ENCODE data around the gene NPTXR. TPM values are rescaled to one million over a fixed set of nuclear protein-coding genes. Genes with fewer than 3 reads are reported as not detected.

Gene NPTXR
- total RNA-seq: 1.4 and 1.7 TPM in 2 replicates

DNA sequence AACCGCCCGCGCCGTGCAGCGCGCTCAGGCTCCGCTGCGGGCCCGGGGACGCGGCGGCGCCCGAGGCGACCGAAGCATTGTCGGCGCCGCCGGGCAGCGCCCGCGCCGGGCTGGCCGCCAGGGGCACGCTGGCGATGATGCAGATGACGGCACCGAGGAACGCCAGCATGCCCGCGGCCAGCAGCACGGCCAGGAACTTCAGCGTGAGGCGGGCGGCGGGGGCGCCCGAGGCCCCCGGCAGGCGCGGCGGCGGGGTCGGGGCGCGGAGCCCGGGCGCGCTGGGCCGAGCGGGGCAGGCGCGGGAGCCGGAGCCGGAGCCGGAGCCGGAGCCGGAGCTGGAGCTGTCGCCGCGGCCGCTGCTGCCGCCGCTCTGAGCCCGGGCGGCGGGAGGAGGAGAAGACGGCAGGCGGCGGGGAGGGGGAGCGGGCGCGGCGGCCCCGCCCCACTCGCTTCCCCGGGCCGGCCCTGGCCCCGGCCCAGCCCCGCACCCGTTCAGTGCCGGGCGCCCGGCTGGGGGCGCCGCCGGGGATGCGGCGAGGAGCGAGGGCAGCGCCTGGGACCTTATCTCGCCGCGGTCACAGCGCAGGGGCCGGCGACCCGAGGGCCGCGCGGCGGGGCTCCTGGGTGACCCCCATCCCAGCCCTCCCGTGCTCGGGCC, at the start of gene NPTXR:
Gene NPTXR (minus strand): TSS at position 372 of the 658 bp plus-strand sequence.
- Mint-ChIP-seq H3K9me3 (no peaks in the 10 kb centered on the region), H3K27me3 (ENCODE audit: low read depth) (peaks cover 53% of the 10 kb centered on the region), H3K27ac (no peak within 1 kb of the TSS), H3K36me3 (ENCODE audit: low read depth) (no peaks in the 10 kb centered on the region), H3K4me3 (ENCODE audit: low read depth) (peak within 1 kb of the TSS; percentile 77), H3K4me1 (ENCODE audit: low read depth) (peaks cover 7% of the 10 kb centered on the region)
- DNase-seq (ENCODE audit: low spot score): no peak
- intact Hi-C loops (cut with micrococcal nuclease): loop anchor here (5.0 kb wide), 1 partner anchor 76 kb away; no protein-coding TSS in a partner anchor

DNA sequence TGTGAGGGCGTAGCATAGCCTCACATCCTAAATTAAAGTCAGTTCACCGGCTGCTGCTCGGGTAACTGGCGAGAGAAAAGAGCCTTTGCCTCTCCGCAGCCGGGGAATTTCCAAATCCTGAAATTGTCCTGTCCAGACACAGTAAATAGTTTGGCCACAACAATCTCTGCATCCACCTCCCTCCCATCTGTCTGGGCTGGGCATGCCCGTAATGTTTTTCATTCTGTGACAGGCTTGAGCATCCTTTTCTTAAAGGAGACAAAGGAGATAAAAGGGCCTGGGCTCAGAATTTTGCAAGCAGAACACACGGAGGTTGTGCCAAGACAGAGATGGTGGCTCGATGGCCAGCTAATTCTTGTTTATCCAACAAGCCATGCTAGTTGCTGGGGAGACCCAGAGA, 47.4 kb upstream of the NPTXR start:
- no peak for DNase-seq (ENCODE audit: low spot score)
- no peak overlapping the region for H3K27ac Mint-ChIP-seq
- H3K4me3 Mint-ChIP-seq (ENCODE audit: low read depth): no peak overlapping the region
- no peaks in the 10 kb centered on the region for H3K36me3 Mint-ChIP-seq (ENCODE audit: low read depth)
- H3K27me3 Mint-ChIP-seq (ENCODE audit: low read depth): peaks cover 33% of the 10 kb centered on the region
- peaks cover 6% of the 10 kb centered on the region for H3K4me1 Mint-ChIP-seq (ENCODE audit: low read depth)
- intact Hi-C loops (cut with micrococcal nuclease): no loop called here
- no peaks in the 10 kb centered on the region for H3K9me3 Mint-ChIP-seq

DNA sequence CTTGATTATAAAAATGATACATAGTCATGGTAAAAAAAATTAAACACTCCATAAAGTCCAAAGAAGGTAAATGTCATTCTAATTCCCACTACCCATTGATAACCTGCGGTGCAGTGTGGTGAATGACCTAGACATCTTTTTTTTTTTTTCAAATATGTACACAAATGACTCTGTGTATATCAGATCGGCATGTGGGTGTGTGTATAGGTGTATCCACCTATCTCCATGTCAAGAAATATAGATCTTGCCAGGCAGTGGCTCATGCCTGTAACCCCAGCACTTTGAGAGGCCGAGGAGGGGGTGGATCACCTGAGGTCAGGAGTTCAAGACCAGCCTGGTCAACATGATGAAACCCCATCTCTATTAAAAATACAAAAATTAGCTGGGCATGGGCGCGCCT, 46.5 kb upstream of the NPTXR start:
- DNase-seq (ENCODE audit: low spot score): no peak

DNA sequence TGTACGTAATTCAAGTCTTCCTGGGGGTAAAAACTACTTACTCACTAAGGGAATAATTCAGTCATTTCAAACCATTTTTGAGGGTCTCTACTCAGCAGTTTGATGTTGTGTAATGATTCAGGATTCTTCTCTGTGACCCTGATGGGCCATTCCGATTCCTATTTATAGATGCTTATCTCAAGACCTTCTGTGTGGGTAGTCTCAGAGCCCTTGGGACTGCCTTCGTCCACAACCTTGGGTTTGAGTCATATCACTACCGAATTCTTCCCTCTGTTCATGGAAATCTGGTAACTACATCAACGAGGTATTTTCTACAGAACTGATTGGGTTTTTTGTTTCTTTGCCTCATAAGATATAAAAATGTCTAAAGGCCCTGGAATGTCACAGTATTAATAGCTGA, 42.5 kb upstream of the NPTXR start:
- H3K4me3 Mint-ChIP-seq (ENCODE audit: low read depth): no peak overlapping the region
- no peaks in the 10 kb centered on the region for H3K9me3 Mint-ChIP-seq
- peaks cover 17% of the 10 kb centered on the region for H3K4me1 Mint-ChIP-seq (ENCODE audit: low read depth)
- H3K27ac Mint-ChIP-seq: no peak overlapping the region
- intact Hi-C loops (cut with micrococcal nuclease): no loop called here
- H3K36me3 Mint-ChIP-seq (ENCODE audit: low read depth): no peaks in the 10 kb centered on the region
- no peak for DNase-seq (ENCODE audit: low spot score)
- peaks cover 17% of the 10 kb centered on the region for H3K27me3 Mint-ChIP-seq (ENCODE audit: low read depth)

More for the DNA sequence above, 46.5 kb upstream of the NPTXR start:
- no peaks in the 10 kb centered on the region for H3K9me3 Mint-ChIP-seq
- peaks cover 7% of the 10 kb centered on the region for H3K4me1 Mint-ChIP-seq (ENCODE audit: low read depth)
- no peak overlapping the region for H3K4me3 Mint-ChIP-seq (ENCODE audit: low read depth)
- H3K36me3 Mint-ChIP-seq (ENCODE audit: low read depth): no peaks in the 10 kb centered on the region
- intact Hi-C loops (cut with micrococcal nuclease): no loop called here
- H3K27me3 Mint-ChIP-seq (ENCODE audit: low read depth): peaks cover 29% of the 10 kb centered on the region
- no peak overlapping the region for H3K27ac Mint-ChIP-seq

GRCh38 chr22:38882972-38883622, 39.3 kb upstream of the NPTXR start:
- DNase-seq (ENCODE audit: low spot score): no peak
- no peaks in the 10 kb centered on the region for H3K9me3 Mint-ChIP-seq
- intact Hi-C loops (cut with micrococcal nuclease): no loop called here
- H3K4me1 Mint-ChIP-seq (ENCODE audit: low read depth): peaks cover 17% of the 10 kb centered on the region
- H3K27ac Mint-ChIP-seq: no peak overlapping the region
- peaks cover 26% of the 10 kb centered on the region for H3K27me3 Mint-ChIP-seq (ENCODE audit: low read depth)
- no peaks in the 10 kb centered on the region for H3K36me3 Mint-ChIP-seq (ENCODE audit: low read depth)
- H3K4me3 Mint-ChIP-seq (ENCODE audit: low read depth): no peak overlapping the region

- Mint-ChIP-seq H3K36me3 (ENCODE audit: low read depth) (no peaks in the 10 kb centered on the region), H3K4me1 (ENCODE audit: low read depth) (peaks cover 17% of the 10 kb centered on the region), H3K27me3 (ENCODE audit: low read depth) (peaks cover 28% of the 10 kb centered on the region), H3K9me3 (no peaks in the 10 kb centered on the region), H3K4me3 (ENCODE audit: low read depth) (no peak overlapping the region), H3K27ac (no peak overlapping the region)
- intact Hi-C loops (cut with micrococcal nuclease): no loop called here
- no peak for DNase-seq (ENCODE audit: low spot score)
These were observed 38.4 kb upstream of the NPTXR start for GRCh38 chr22:38881997-38882879.

GRCh38 chr22:38881464-38881871, 37.6 kb upstream of the NPTXR start:
- DNase-seq (ENCODE audit: low spot score): no peak
- Mint-ChIP-seq H3K36me3 (ENCODE audit: low read depth) (no peaks in the 10 kb centered on the region), H3K27me3 (ENCODE audit: low read depth) (peaks cover 29% of the 10 kb centered on the region), H3K27ac (no peak overlapping the region), H3K4me1 (ENCODE audit: low read depth) (peaks cover 13% of the 10 kb centered on the region), H3K4me3 (ENCODE audit: low read depth) (no peak overlapping the region), H3K9me3 (no peaks in the 10 kb centered on the region)
- intact Hi-C loops (cut with micrococcal nuclease): no loop called here

- Mint-ChIP-seq H3K27me3 (ENCODE audit: low read depth) (peaks cover 39% of the 10 kb centered on the region), H3K4me1 (ENCODE audit: low read depth) (peaks cover 10% of the 10 kb centered on the region), H3K9me3 (no peaks in the 10 kb centered on the region), H3K36me3 (ENCODE audit: low read depth) (no peaks in the 10 kb centered on the region), H3K4me3 (ENCODE audit: low read depth) (no peak overlapping the region), H3K27ac (no peak overlapping the region)
- intact Hi-C loops (cut with micrococcal nuclease): no loop called here
- DNase-seq (ENCODE audit: low spot score): no peak
These were observed 36.1 kb upstream of the NPTXR start for GRCh38 chr22:38879961-38880360.

DNA sequence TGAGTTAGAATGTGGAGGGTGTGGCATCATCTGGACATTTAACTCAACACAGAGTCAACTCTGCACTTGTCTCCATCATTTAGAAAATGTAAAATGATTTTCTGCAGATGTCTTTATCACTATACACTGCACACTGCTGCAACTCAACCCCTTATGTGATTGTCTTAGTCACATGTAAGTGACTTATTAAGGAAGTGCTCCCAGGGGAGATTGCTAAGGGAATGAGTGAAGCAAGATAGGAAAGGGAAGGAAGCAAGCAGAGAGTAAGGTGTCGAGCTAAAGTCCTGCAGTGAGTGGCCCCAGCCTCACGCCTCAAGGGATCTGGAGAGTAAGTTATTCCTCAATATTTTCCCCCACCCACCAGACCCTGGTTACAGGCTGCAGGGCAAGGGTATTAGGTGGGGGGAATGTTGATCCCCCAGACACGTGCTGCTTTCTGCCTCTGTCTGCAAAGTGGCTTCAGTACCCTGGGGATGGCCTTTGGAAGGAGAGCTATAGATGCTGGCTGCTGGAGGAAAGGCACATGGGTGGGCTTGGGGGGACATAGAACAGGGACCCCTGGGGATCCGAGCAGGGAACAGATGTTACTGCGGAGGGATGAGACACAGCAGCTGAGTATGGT, 35.4 kb upstream of the NPTXR start:
- Mint-ChIP-seq H3K9me3 (no peaks in the 10 kb centered on the region), H3K27me3 (ENCODE audit: low read depth) (peaks cover 42% of the 10 kb centered on the region), H3K4me1 (ENCODE audit: low read depth) (peaks cover 15% of the 10 kb centered on the region), H3K4me3 (ENCODE audit: low read depth) (no peak overlapping the region), H3K36me3 (ENCODE audit: low read depth) (no peaks in the 10 kb centered on the region), H3K27ac (no peak overlapping the region)
- intact Hi-C loops (cut with micrococcal nuclease): no loop called here
- DNase-seq (ENCODE audit: low spot score): no peak

GRCh38 chr22:38878001-38878400, 34.2 kb upstream of the NPTXR start:
- intact Hi-C loops (cut with micrococcal nuclease): no loop called here
- no peaks in the 10 kb centered on the region for H3K36me3 Mint-ChIP-seq (ENCODE audit: low read depth)
- DNase-seq (ENCODE audit: low spot score): no peak
- no peak overlapping the region for H3K27ac Mint-ChIP-seq
- H3K4me1 Mint-ChIP-seq (ENCODE audit: low read depth): peaks cover 23% of the 10 kb centered on the region
- H3K9me3 Mint-ChIP-seq: no peaks in the 10 kb centered on the region
- H3K27me3 Mint-ChIP-seq (ENCODE audit: low read depth): peaks cover 44% of the 10 kb centered on the region
- H3K4me3 Mint-ChIP-seq (ENCODE audit: low read depth): no peak overlapping the region

- Mint-ChIP-seq H3K36me3 (ENCODE audit: low read depth) (peaks cover 19% of the 10 kb centered on the region), H3K9me3 (no peaks in the 10 kb centered on the region), H3K4me3 (ENCODE audit: low read depth) (no peak overlapping the region), H3K27me3 (ENCODE audit: low read depth) (peaks cover 30% of the 10 kb centered on the region), H3K4me1 (ENCODE audit: low read depth) (peaks cover 32% of the 10 kb centered on the region), H3K27ac (peak overlapping the region; percentile 44)
- no peak for DNase-seq (ENCODE audit: low spot score)
- intact Hi-C loops (cut with micrococcal nuclease): loop anchor here (1.0 to 5.0 kb wide), 3 partner anchors 53 to 117 kb away; partner anchors contain the start of gene SUN2
These were observed 30.8 kb upstream of the NPTXR start for GRCh38 chr22:38874529-38875222.

Data from activated T-helper 2 cell treated with anti-CD3 and anti-CD28 coated beads, Interferon-gamma antibody, Interleukin-2, Interleukin-4, amounts not matched to agents 10 μg/mL and 5 μg/mL and 100 μg/mL, durations not matched to agents 14 hours and 24 hours and 36 hours (primary cell).